ENCODE results near the gene BCL2.

Gene BCL2

DNA sequence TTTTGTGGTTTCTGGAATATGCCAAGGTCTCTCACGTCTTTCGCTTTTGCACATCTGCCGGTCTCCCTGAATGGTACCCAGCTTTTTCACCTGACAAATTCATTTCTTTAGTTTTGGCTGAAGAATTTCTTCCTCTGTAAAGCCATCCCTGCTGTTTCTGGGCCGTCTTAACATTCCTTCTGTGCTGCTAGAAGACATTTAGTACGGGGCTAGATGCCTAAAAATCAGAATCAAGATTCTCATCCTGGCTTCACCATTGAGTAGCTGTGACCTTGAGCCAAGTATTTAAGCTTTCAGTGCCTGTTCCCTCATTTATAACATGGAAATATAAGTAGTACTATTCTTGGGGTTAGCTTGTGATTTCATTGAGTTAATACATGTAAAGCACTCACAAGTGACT lies 6.4 kb upstream of the BCL2 start:
- DNase-seq (ENCODE audit: low read depth in 2 of 2) = no peak

DNA sequence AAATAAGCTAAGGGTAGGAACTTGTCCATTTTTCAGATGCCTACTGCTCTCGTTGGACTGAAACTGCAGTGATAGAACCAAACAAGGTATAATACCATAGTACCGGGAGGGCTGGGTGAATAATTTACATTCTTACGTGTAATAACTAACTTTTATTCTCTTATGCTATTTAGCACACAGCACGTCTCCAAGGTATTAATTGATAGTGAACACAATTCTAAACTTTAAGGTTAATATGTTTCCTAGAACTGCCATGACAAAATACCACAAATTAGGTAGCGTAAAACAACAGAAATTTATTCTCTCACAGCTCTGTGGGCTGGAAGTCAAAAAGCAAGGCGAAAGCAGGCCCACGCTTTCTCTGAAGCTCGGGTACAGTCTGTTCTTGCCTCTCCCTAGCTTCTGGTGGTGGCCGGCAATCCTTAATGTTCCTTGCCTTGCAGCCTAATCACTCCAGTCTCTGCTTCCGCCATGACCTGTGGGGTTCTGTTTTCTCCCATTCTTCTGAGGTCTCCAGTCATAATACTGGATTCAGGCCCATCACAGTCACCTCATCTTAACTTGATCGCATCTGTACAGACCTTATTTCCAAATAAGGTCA lies 5.6 kb upstream of the BCL2 start:
- no peak for DNase-seq (ENCODE audit: low read depth in 2 of 2)

DNA sequence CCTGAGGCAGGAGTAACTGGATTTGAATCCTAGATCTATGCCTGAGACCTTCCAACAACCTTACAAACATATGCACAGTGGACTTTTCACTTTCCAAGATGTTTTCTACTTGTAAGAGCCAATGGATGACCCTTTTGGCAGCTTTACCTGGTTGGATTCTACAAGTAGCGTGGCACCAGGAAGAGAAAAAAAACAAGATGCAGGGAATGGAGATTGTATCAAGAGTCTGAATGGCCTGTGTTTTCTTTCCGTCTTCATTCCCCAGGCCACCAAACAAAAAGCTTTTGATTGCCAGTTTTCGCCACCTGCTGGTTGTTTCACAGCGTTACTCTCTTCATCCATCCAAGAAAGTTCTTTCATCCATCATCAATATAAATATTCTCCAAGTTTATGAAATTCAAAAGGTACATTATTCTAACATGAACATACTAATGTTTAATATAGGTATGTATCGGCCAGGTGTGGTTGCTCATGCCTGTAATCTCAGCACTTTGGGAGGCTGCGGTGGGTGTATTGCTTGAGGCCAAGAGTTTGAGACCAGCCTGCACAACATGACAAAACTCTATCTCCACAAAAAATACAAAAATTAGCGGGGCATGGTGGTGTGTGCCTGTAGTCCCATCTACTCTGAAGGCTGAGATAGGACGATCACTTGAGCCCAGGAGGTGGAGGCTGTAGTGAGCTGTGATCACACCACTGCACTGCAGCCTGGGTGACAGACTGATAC lies 3.5 kb upstream of the BCL2 start:
- DNase-seq (ENCODE audit: low read depth in 2 of 2) = peak in 1 of 2 donors; percentile 46

DNA sequence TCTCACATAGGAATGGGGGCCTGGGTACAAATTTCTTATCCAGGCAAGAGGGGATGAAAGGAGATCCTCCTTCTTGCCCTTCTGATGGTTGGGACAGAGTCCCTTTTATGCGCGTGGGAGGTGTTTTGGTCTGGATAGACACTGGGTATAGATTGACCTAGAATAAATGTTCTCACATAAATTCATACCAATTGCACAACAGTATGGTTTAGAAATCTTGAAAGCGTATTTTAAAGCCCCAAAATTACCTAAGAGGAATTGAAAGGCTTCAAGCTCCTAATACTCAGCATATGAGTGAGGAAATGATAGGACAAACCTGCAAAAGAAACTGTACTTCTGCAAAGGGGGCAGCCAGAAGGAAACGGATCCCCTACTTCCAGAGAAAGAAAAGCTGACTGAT lies 2.6 kb upstream of the BCL2 start:
- DNase-seq (ENCODE audit: low read depth in 2 of 2) = no peak

GRCh38 chr18:63321291-63321690 lies 1.7 kb upstream of the BCL2 start:
- DNase-seq (ENCODE audit: low read depth in 2 of 2) = no peak

DNA sequence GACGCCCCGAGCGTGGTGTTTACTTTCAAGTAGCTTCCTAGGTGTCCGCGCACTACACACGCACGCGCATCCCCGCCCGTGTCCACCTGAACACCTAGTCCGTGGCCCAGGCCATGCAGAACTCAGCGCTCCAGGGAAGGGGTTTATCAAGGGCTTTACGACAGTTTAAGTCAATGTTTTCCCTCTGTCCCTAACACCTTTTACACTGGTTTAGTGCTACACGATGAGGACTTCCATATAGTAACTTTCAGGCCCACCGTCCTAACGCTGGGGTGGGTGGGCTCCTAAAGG lies 1.4 kb upstream of the BCL2 start:
- DNase-seq (ENCODE audit: low read depth in 2 of 2) = no peak

DNA sequence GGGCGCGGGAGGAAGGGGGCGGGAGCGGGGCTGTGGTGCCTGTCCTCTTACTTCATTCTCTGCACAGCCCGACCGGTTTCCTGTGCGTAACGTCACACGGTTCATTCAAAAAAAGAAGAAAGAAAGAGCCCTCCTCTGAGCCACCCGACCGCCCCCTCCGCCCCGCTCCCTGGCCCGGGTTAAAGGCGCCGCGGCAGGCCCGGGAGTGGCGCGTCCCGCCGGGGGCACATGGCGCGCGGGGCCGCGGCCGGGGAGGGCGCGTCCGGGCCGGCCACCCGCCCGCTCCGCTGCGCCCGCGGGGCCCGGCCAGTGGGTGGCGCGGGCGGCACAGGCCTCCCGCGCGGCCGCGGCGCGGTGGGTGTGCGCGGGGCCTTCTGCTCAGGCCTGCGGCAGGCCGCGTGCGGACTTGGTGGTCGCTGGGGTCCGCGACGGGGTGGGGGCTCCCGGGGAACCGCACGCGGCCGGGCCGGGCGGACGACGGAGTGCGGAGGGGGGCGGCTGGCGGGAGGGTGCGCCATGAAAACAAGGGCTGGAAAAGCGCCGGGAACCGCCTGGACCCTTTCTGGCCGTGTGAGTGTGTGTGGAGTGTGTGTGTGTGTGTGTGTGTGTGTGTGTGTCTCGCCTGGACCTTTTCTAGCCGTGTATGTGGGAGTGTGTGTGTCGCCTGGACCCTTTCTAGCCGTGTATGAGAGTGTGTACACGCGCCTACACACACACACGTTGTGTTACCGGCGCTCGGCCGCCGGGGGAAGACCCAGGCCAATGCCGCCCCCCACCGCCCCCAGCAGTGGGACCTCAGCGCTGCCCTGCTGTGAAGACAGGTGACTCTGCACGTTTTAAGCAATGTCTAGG lies 780 bp upstream of the BCL2 start:
- DNase-seq (ENCODE audit: low read depth in 2 of 2) = peak; percentile 71 to 81

DNA sequence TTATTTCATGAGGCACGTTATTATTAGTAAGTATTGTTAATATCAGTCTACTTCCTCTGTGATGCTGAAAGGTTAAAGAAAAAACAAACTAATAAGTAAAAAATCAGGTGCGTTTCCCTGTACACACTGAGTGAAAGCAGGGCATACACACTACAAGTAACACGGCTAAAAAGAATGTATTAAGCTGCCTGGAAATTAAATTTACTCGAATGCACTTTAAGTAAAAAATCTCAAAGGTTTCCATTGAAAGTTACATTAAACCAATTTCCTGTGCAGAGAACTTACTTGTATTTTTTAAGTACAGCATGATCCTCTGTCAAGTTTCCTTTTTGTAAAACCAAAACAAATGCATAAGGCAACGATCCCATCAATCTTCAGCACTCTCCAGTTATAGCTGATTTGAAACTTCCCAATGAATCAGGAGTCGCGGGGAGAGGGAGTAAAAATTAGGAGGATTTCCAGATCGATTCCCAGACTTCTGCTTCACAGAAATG lies 633 bp downstream of the BCL2 start:
- no peak for DNase-seq (ENCODE audit: low read depth in 2 of 2)

GRCh38 chr18:63317982-63318888 lies 1.3 kb downstream of the BCL2 start:
- DNase-seq (ENCODE audit: low read depth in 2 of 2) = peak; percentile 56 to 69

DNA sequence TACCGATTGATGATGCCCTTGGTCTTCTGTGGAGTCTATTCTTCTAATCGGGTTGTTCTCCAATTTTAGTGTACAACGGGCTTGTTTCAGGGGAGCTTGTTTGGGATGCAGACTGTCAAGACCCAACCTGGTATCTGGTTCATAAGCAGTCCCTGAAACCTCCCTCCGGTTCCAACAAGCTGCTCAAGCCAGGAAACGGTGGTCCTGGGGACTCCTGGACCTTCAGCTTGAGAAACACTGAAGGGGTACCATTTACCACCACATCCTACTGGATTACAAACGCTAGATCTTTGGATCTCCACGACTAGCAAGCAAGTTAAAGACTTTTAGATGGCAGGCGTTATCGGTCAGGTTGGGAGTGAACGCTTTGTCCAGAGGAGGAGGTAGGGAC lies 2.0 kb downstream of the BCL2 start:
- DNase-seq (ENCODE audit: low read depth in 2 of 2) = no peak

GRCh38 chr18:63316612-63317555 lies 2.7 kb downstream of the BCL2 start:
- no peak for DNase-seq (ENCODE audit: low read depth in 2 of 2)

DNA sequence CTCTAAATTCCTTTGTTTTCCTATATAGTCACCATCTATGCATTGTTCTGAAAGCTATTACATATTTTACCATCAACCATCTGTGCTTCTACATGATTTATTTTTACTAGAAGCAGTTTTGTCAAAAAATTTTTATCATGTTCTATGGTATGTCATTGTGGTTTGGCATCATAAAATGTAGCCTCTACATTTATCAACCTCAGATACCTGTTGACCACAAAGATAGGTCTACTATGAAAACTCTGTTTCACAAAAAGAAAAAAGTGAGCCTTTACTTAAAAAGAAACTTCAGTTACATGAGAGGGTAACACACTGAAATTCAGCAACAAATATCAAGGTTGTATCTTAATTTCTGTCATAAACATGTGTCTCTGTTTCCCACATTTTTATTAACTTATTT lies 3.7 kb downstream of the BCL2 start:
- no peak for DNase-seq (ENCODE audit: low read depth in 2 of 2)

DNA sequence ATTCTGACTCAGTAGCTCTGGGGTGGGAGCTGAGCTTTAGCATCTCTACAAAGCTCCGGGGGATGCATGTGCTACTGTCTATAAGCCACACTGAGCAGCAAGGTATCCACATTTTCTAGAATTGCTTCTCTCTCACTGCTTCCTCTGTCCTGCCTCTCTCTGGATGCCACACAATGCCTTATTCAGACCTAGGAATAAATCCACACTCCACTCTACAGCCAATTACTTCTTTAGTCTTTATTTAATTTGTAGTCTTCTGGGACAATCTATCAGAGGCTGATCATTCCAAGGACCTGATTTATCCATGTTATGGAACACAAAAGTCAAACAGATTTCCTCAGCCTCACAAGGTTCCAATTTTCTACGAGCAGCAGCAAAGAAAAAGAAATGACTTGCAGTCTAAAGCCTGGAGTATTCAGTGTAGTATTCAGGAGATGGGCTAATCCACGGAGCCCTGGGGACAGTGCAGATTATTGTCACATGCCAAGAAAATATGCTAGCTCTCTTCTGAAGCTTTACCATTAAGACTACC lies 4.4 kb downstream of the BCL2 start:
- DNase-seq (ENCODE audit: low read depth in 2 of 2) = no peak

DNA sequence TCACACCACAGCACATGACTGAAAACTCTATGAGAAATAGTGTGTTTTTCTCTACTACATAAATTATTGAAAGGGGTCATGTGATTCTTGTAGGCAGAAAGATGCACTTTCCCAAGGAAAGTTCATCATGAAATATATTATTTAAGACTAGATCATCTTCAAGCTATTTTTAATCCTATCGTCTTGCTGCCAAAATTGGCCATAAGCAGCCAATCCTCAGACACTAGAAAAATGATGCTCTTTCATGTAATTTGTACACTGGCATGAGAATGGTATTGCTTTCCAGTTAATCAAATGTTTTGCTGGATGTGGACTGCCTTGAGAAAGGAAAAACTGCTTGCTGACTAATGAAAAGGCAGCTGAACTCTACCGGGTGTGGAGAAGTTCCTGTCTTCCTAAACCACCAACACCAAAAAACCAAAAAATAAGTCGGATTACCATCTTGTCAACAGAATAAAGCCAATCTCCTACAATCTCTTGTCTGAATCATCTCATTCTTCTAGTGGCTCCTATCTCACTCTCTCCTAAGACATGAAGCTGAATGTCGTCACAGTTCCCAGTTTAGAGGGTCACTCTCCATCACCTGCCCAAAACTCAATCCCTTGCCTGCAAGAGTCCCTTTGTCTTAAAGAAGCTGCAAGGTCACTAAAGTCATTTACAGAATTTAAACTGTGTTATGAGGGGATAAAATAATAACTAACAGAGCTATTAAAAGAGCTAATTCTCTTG lies 5.3 kb downstream of the BCL2 start:
- DNase-seq (ENCODE audit: low read depth in 2 of 2) = no peak

- DNase-seq (ENCODE audit: low read depth in 2 of 2) = no peak
Observed at GRCh38 chr18:63313396-63313917, 6.1 kb downstream of the BCL2 start.

- no peak for DNase-seq (ENCODE audit: low read depth in 2 of 2)
Observed at GRCh38 chr18:63312737-63313395, 6.7 kb downstream of the BCL2 start.

GRCh38 chr18:63312019-63312409 lies 7.6 kb downstream of the BCL2 start:
- DNase-seq (ENCODE audit: low read depth in 2 of 2) = no peak

DNA sequence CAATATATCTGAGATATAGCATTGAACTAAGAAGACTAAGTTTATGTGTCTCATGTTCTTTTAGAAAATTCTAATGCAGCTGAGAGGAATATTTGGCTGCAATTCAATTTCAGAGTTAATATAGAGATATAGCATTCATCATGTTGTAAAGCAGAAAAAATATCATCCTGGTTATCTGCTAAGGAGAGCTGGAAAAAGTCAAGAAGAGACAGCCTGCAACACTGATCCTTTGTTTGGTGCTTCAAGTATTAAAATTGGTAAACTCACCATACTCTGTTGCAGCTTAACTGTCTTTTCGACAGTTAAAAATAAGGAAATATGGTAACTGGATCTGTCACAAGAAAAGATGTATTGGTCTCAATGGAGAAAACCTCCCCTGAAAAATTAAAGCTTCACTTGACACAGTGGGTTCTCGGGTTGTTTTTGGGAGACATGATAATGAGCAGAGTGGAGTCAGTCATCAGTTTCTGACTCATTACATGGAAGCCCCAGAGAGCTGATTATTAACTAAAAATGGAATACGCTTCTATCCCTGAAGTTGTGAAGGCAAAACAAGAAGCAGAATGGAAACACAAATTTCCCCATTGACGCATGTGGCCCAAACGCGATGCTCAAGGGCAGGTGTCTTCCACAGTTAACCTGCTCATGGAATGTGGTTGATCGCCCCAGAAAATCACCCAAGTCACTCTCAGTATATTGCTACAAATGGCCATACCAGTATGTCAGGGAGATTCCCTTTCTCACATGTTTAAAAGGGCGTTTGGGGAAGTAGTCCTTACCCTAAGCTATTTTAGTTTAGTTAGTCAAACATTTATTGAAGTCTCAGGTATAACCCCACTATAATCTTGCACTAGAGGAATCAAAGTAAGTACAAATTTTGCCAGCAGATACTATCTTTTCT lies 8.2 kb downstream of the BCL2 start:
- no peak for DNase-seq (ENCODE audit: low read depth in 2 of 2)

Measured in activated CD8-positive, alpha-beta memory T cell treated with anti-CD3 and anti-CD28 coated beads for 4 hours (primary cell).